GM21367 (cell line): Measurements from ENCODE around the gene NABP1.
"Not testable (repeated sequence)": the region's sequence is repeated elsewhere in the genome, so short reads cannot be mapped to it uniquely, and the experiment has no call there.

Source experiments
- ATAC-seq: cut with Tn5 transposase; IDR thresholded peaks from one replicate; pipeline ENCODE4 v1.9.1; 2021; ENCODE audit not compliant: unreplicated experiment

Gene NABP1, protein sequence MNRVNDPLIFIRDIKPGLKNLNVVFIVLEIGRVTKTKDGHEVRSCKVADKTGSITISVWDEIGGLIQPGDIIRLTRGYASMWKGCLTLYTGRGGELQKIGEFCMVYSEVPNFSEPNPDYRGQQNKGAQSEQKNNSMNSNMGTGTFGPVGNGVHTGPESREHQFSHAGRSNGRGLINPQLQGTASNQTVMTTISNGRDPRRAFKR

DNA sequence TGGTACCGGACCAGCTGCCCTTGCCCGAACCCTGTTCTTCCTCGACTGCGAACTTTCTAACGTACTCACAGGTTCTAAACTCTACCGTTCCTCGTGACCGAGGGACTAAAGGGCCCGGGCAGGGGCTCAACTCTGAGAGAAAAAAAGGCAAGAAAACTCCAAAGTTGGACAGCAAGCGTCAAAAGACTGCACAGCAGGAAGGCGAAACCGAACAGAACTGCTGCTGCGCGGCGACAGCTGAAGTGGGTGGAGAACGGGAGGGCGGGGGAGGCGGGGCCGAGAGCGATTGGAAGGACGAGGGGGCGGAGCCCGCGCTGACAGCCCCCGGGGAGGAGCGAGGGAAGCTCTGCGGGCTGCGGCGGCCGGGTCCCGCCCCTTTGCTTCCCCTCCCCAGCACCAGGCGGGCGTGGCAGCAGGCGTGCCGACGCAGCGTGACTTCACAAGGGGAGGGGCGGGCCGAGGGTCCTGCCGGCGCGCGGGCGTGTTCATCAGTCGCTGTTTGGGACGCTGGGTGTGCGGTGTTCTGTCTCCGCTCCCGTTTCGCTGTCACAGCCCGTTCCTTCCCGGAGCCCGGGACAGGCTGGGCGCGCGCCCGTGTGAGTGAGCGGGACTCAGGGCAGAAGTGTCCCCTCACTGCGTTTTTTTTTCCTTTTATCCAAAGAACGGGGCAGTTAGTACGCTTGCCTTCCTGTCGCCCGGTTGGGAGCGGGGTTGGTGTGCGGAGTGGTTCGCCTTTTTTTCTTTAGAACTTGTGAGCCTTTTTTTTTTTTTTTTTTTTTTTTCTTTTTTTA is at the start of gene NABP1:
Gene NABP1 (plus strand): TSS at position 491 of the 791 bp plus-strand sequence. CDS start 479 bp downstream, outside the sequence.
- peak; percentile 52 for ATAC-seq

- no peak for ATAC-seq
Measured at GRCh38 chr2:191629001-191629453, 48.9 kb upstream of the NABP1 start.

- no peak for ATAC-seq
Measured at GRCh38 chr2:191629976-191630712, 47.8 kb upstream of the NABP1 start.

DNA sequence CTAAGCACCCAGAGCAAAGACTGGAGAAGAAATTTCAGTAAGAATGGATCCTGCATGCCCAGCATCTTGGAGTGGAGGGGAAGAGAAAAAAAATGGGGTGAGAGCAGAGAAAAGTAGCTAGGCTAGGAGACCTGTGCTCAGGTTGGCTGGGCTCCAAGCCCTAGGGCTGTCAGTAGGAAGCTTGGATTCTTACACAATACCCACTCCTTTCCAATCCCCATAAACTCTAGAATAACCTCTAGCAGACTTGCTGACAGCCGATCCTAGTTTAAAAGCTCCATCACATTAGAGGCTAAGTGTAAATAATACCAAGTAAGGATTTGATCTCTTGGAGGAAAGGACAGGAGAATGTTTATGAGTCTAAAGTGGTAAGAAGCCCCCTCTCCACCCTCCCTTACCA is 46.2 kb upstream of the NABP1 start:
- ATAC-seq, result no peak

DNA sequence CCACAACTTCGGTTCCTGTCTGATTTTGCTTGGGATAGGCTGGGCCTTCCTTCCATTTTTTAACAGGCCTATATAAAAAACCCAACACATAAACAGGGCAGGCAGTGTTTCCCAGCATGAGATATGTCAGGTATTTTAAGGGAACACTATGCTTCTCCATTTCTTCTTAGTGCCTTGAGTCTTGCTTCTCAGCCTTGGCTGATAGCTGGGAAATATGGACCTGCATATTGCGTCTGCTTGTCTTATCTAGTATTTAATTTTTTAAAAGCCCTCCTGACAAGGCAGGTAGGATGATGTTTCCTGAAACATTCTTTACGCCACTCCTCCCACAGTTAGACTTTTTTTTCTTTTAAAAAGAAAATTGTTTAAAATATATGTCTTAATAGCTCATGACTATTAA is 45.5 kb upstream of the NABP1 start:
- no peak for ATAC-seq

DNA sequence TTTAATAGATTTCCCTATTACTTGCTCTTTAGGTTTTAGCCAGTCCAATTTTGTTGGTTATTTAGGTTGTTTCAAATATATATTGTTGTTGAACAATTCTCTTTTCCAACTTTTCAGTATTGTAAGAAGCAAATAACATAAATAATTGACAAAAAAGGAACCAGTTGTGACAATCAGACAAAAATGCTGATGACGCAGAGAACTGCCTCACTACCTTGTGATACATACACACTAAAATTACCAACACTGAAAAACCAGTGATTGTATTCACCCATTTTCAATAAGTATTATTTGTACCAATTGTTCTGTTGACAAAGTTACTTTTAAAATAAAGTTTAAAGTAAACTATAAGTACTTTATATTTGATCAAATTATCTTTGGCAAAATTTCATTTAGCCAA is 43.1 kb upstream of the NABP1 start:
- ATAC-seq, result no peak

- peak; percentile 82 for ATAC-seq
Measured at GRCh38 chr2:191635333-191636234, 42.4 kb upstream of the NABP1 start.

GRCh38 chr2:191636235-191636543 is 41.7 kb upstream of the NABP1 start:
- ATAC-seq, result no peak

DNA sequence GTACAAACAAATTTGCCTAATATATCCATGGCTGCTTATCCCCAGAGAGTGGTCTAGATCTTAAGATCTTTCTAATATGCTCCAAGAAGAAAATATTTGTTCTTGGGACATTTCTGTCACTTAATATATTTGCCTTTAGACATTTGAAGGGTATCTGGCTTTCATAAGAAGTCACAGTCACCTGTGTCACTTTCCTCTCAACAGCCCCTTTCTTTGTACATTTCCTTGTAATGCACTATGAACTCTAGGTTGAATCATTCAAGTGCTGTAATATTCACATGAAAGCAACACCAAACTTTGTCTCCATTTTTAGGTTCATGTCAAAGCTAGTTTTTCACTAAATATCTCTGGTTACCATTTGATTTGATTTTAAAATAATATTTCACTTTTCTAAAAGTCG is 41.4 kb upstream of the NABP1 start:
- no peak for ATAC-seq

GRCh38 chr2:191637182-191638078 is 40.5 kb upstream of the NABP1 start:
- peak; percentile 58 for ATAC-seq

GRCh38 chr2:191638079-191638801 is 39.7 kb upstream of the NABP1 start:
- ATAC-seq, result no peak

- no peak for ATAC-seq
Measured at GRCh38 chr2:191638802-191639172, 39.1 kb upstream of the NABP1 start.

GRCh38 chr2:191641609-191642008 is 36.3 kb upstream of the NABP1 start:
- no peak for ATAC-seq

DNA sequence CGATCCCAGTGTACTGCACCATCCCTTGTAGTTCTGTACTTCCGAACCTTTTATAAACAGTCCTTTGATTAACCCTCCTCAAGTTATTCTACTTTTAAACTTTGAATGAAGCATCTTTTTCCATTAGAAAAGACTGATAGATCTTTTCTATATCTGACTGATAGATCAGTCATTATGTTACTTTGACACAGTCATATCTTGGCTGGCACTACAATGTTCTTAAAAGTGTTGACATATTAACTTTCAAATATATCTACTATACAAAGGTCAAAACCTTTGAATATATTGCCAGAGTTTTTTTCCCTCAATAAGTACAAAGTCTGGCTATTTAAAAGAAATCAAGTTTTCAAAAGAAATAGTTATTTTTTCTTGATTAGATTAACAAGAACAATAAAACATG is 35.4 kb upstream of the NABP1 start:
- ATAC-seq, result no peak

GRCh38 chr2:191643429-191643828 is 34.5 kb upstream of the NABP1 start:
- no peak for ATAC-seq

- not testable (repeated sequence) for ATAC-seq
Measured at GRCh38 chr2:191644613-191645012, 33.3 kb upstream of the NABP1 start.

DNA sequence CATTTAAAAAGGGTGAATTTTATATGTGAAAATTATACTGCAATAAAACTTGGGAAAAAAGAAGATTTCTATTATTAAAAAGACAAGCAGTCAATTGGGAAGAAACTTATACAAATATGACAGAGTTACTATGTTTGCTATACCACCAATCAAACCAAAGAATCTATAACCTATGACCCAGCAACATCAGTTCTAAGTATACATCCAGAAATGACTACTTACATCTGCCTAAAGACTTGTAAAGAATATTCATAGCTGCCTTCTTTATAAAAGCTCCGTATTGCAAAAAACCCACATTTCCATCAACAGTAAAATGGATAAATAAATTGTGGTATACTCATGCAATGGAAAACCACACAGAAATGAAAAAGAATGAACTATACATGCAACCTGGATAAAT is 32.9 kb upstream of the NABP1 start:
- ATAC-seq, result no peak

DNA sequence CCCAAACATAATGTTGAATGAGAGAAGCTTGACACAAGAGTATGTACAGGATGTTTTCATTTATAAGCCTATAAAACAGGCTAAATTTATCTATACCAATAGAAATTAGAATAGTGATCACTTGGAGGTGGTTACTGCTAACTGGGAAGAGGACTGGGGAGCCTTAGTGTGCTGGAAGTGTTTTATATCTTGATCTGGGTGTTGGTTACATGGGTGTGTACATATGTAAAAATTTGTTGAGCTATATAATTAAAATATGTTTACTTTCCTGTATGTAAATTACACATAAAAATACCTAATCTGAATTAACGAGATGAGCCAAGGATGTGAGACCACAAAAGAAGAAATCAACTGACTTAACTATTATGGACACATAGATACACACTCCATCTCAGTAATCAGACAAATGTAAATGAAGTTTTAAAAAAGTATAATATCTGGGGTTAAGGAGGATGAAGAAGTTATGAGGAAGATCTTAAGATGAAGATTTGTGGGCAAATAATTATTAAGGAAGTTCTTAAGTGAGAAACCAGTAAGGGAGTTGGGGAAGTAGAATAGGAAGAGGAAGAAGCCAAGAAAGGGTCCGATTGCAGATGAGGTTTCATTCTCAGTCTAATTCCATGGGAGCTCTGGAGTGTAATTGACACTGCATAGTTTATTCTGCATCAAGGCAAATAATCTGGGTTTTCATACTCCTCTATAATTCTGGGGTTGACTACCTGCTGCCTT is 32.3 kb upstream of the NABP1 start:
- ATAC-seq, result no peak
